LNCaP clone FGC (cell line): ENCODE results near the gene ICOS.

Experiments used
- DNase-seq: peaks from one replicate; pipeline ENCODE4 v3.0.0-alpha.2; 2011; ENCODE audit warnings: low read depth
- H3K4me3 ChIP-seq: 2 replicates; pipeline ENCODE4 v1.5.1; 2011; ENCODE audit warnings: mild to moderate bottlenecking, low read depth, low read length, control low read depth
- CTCF ChIP-seq: IDR thresholded peaks from 2 replicates; pipeline ENCODE4 v1.5.1; 2012; ENCODE audit warnings: mild to moderate bottlenecking; ENCODE audit not compliant: control insufficient read depth, insufficient read depth; ENCODE audit errors: extremely low read depth

ICOS gene

GRCh38 chr2:203936535-203936934 lies at the start of gene ICOS:
Gene ICOS (plus strand): TSS chr2:203936763. CDS start chr2:203936815, 52 bp downstream.
- DNase-seq: no peak
- no peak within 1 kb of the TSS for H3K4me3 ChIP-seq
- no peak for TF ChIP-seq CTCF

GRCh38 chr2:203887677-203888076 lies 48.9 kb upstream of the ICOS start:
- DNase-seq: no peak
- TF ChIP-seq CTCF: no peak
- no peak overlapping the region for H3K4me3 ChIP-seq

GRCh38 chr2:203889542-203889941 lies 47.0 kb upstream of the ICOS start:
- DNase-seq: no peak
- no peak for TF ChIP-seq CTCF
- no peak overlapping the region for H3K4me3 ChIP-seq

GRCh38 chr2:203889944-203890343 lies 46.6 kb upstream of the ICOS start:
- no peak overlapping the region for H3K4me3 ChIP-seq
- DNase-seq: no peak
- no peak for TF ChIP-seq CTCF

- DNase-seq: no peak
- H3K4me3 ChIP-seq: no peak overlapping the region
Measured at GRCh38 chr2:203890733-203891132, 45.8 kb upstream of the ICOS start.

GRCh38 chr2:203891474-203891873 lies 45.1 kb upstream of the ICOS start:
- no peak for DNase-seq
- no peak for TF ChIP-seq CTCF
- H3K4me3 ChIP-seq: no peak overlapping the region

More at GRCh38 chr2:203890733-203891132, 45.8 kb upstream of the ICOS start:
- TF ChIP-seq CTCF: no peak

GRCh38 chr2:203892207-203892606 lies 44.4 kb upstream of the ICOS start:
- H3K4me3 ChIP-seq: no peak overlapping the region
- DNase-seq: no peak
- TF ChIP-seq CTCF: no peak
